ENCODE measurements around the gene TMEM31. TPM values are rescaled to one million over a fixed set of nuclear protein-coding genes. Genes with fewer than 3 reads are reported as not detected.

TMEM31 gene
- total RNA-seq, 1 experiment from 2014 or later = not detected

DNA sequence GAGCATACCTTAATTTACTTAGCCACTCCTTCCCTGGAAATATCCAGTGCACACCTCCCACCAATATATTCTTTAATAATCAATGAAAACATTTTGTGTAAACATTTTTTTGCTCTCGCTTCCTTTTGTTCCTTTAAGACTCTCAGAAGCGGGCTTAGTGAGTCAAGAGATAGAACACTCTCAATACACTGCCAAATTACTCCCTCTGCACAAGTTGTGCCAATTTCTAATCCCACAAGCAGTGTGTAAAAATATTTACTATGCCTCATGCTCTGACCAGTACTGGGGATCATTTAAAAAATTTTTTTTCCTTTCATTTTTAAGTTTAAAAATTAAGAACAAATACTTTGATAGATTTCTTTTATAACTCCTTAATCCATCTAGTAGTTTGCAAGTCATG is 29.3 kb upstream of the TMEM31 start:
- BruUV-seq (replicated peaks) = no TSS peak
- H3K36me3 ChIP-seq (ENCODE audit: insufficient read depth, low read length, poor library complexity, severe bottlenecking) = peaks cover 85% of the 10 kb centered on the region
- no peaks in the 10 kb centered on the region for H3K27me3 ChIP-seq (replicated peaks; ENCODE audit: insufficient read depth, low read depth, low read length, poor library complexity)
- H3K4me3 ChIP-seq (ENCODE audit: low read depth, low read length, poor library complexity, severe bottlenecking) = no peak overlapping the region
- H3K9me3 ChIP-seq (ENCODE audit: low read depth, low read length, poor library complexity, severe bottlenecking) = no peaks in the 10 kb centered on the region
- peaks cover 6% of the 10 kb centered on the region for H3K4me1 ChIP-seq (ENCODE audit: insufficient read depth, low read length, poor library complexity, severe bottlenecking)
- TF ChIP-seq CTCF (conservative IDR thresholded peaks at IDR 0.05; ENCODE audit: low read depth, low read length) (no peak), EZH2 (IDR thresholded peaks at IDR 0.05; ENCODE audit: borderline replicate concordance, low read depth, low read length, poor library complexity, severe bottlenecking) (no peak)
- intact Hi-C loops (cut with micrococcal nuclease; ENCODE audit: unreplicated experiment) = no loop called here
- ChIA-PET CTCF (no interaction called here), POLR2A (ENCODE audit: low non-redundant PET) (no interaction called here)
- no peak for DNase-seq (ENCODE audit: low spot score)
- H3K27ac ChIP-seq (ENCODE audit: low read depth, low read length, poor library complexity, severe bottlenecking) = no peak overlapping the region

DNA sequence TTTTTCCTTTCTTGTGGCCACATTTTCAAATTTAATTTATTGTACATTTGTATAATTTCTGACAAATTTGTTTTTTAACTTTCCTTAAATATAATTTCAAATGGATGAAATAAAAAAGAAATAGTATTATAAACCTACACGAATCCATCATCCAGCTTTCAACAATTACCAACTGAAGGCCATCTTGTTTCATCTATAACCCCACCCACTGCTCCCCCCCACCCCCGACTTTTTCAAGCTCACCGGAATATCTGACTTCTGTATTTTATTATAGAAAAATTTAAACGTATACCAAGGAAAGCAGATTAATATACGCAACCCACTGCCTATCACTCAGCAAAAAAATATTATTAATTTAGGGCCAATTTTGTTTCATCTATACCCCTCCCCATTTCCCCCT is 25.3 kb upstream of the TMEM31 start:
- peaks cover 47% of the 10 kb centered on the region for H3K36me3 ChIP-seq (ENCODE audit: insufficient read depth, low read length, poor library complexity, severe bottlenecking)
- H3K4me1 ChIP-seq (ENCODE audit: insufficient read depth, low read length, poor library complexity, severe bottlenecking) = peaks cover 6% of the 10 kb centered on the region
- intact Hi-C loops (cut with micrococcal nuclease; ENCODE audit: unreplicated experiment) = loop anchor here (5.0 kb wide), 2 partner anchors 58 to 452 kb away; partner anchors contain the start of gene TCEAL1
- no peaks in the 10 kb centered on the region for H3K9me3 ChIP-seq (ENCODE audit: low read depth, low read length, poor library complexity, severe bottlenecking)
- H3K4me3 ChIP-seq (ENCODE audit: low read depth, low read length, poor library complexity, severe bottlenecking) = peak overlapping the region; percentile 70
- TF ChIP-seq EZH2 (IDR thresholded peaks at IDR 0.05; ENCODE audit: borderline replicate concordance, low read depth, low read length, poor library complexity, severe bottlenecking) (no peak), CTCF (conservative IDR thresholded peaks at IDR 0.05; ENCODE audit: low read depth, low read length) (no peak)
- peak overlapping the region; percentile 96 for H3K27ac ChIP-seq (ENCODE audit: low read depth, low read length, poor library complexity, severe bottlenecking)
- H3K27me3 ChIP-seq (replicated peaks; ENCODE audit: insufficient read depth, low read depth, low read length, poor library complexity) = no peaks in the 10 kb centered on the region
- BruUV-seq (replicated peaks) = no TSS peak
- ChIA-PET POLR2A (ENCODE audit: low non-redundant PET) (no interaction called here), CTCF (interaction anchor here (1.1 kb wide), 1 partner anchor 55 kb away, joined by 5 read pairs; no protein-coding TSS in a partner anchor)
- DNase-seq (ENCODE audit: low spot score) = no peak

GRCh38 chrX:103686199-103687072 is 24.3 kb upstream of the TMEM31 start, which contains the start of gene MORF4L2:
Gene MORF4L2, minus strand, starts transcription at chrX:103686699. Its CDS starts 9,672 bp downstream, at chrX:103677027.
- TF ChIP-seq CTCF (conservative IDR thresholded peaks at IDR 0.05; ENCODE audit: low read depth, low read length) = no peak
- TF ChIP-seq EZH2 (IDR thresholded peaks at IDR 0.05; ENCODE audit: borderline replicate concordance, low read depth, low read length, poor library complexity, severe bottlenecking) = no peak
- Histone ChIP-seq H3K27me3 (replicated peaks; ENCODE audit: insufficient read depth, low read depth, low read length, poor library complexity) (no peaks in the 10 kb centered on the region), H3K9me3 (ENCODE audit: low read depth, low read length, poor library complexity, severe bottlenecking) (no peaks in the 10 kb centered on the region), H3K4me3 (ENCODE audit: low read depth, low read length, poor library complexity, severe bottlenecking) (peak within 1 kb of the TSS; percentile 70), H3K4me1 (ENCODE audit: insufficient read depth, low read length, poor library complexity, severe bottlenecking) (peaks cover 6% of the 10 kb centered on the region), H3K27ac (ENCODE audit: low read depth, low read length, poor library complexity, severe bottlenecking) (peak within 1 kb of the TSS; percentile 96), H3K36me3 (ENCODE audit: insufficient read depth, low read length, poor library complexity, severe bottlenecking) (peaks cover 37% of the 10 kb centered on the region)
- DNase-seq (ENCODE audit: low spot score) = peak; percentile 96
- TSS peak; percentile 77 for BruUV-seq (replicated peaks)
- intact Hi-C loops (cut with micrococcal nuclease; ENCODE audit: unreplicated experiment) = loop anchor here (5.0 kb wide), 2 partner anchors 59 to 451 kb away; partner anchors contain the start of gene TCEAL1
- ChIA-PET POLR2A (ENCODE audit: low non-redundant PET) (no interaction called here), CTCF (interaction anchor here (0.7 to 1.1 kb wide), 2 partner anchors 16 to 56 kb away, joined by 5 to 7 read pairs; no protein-coding TSS in a partner anchor)

All from A673 (cell line).